Ectodermal cell (in vitro differentiated cells): ENCODE measurements around the gene PTPRN2.

Source experiments
- H3K27ac ChIP-seq: 2 replicates; pipeline ENCODE4 v1.7.0; 2013; ENCODE audit warnings: mild to moderate bottlenecking, low read depth, low read length; ENCODE audit not compliant: insufficient read depth, poor library complexity, severe bottlenecking
- H3K27me3 ChIP-seq: 2 replicates; pipeline ENCODE4 v1.7.0; 2013; ENCODE audit warnings: mild to moderate bottlenecking, low read length; ENCODE audit not compliant: insufficient read depth, control insufficient read depth, poor library complexity, severe bottlenecking
- H3K36me3 ChIP-seq: one replicate; pipeline ENCODE4 v1.7.0; 2013; ENCODE audit warnings: low read length; ENCODE audit not compliant: control insufficient read depth, insufficient read depth
- H3K4me1 ChIP-seq: one replicate; pipeline ENCODE4 v1.7.0; 2013; ENCODE audit warnings: low read length; ENCODE audit not compliant: control insufficient read depth, insufficient read depth
- H3K4me3 ChIP-seq: 2 replicates; pipeline ENCODE4 v1.7.0; 2013; ENCODE audit warnings: low read depth, low read length, control low read depth; ENCODE audit not compliant: insufficient read depth
- H3K9me3 ChIP-seq: 2 replicates; pipeline ENCODE4 v1.7.0; 2013; ENCODE audit warnings: mild to moderate bottlenecking, low read length, moderate library complexity; ENCODE audit not compliant: control insufficient read depth
- WGBS, 2 experiments: methylation state at CpG; one replicate each; pipeline ENCODE4 v1.1.7; 2013; ENCODE audit warnings: missing lambda C conversion rate in 2 of 2; 5-methylcytosine and 5-hydroxymethylcytosine counted together

The PTPRN2 gene

DNA sequence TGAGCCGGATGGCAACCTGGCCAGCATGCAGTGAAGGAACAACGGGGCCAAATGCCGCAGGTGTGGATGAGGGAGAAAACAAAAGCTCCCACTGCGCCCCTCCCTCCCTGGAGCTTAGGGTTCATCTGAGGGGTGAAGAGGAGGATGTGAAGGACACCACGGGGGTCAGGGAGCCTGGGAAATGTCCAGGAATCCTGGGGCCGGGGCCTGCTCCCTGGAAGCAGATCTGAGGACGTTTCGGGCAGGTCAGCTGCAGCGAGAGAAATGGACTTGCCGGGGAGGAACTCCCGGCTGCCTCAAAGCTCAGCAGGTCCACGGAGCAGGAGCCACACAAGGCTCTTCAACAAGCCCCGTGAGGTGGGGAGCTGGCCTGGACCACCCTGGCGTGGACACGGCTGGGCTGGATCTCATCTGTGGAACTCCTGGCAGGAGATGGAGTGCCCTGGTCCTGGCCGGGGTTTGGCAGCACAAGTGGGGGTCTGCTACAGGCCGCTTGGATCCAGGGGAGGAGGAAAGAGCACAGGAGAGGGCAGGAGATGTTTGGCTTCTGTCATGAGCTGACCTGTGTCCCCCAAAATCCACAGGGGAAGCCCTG, 585.0 kb downstream of the PTPRN2 start:
- no peaks in the 10 kb centered on the region for H3K9me3 ChIP-seq
- H3K27ac ChIP-seq, result no peak overlapping the region
- H3K36me3 ChIP-seq, result no peaks in the 10 kb centered on the region
- no peaks in the 10 kb centered on the region for H3K27me3 ChIP-seq
- 88 to 90% methylated on average over 17 of the region's 17 CpGs for WGBS, 2 experiments
- H3K4me1 ChIP-seq, result no peaks in the 10 kb centered on the region
- H3K4me3 ChIP-seq, result no peak overlapping the region

DNA sequence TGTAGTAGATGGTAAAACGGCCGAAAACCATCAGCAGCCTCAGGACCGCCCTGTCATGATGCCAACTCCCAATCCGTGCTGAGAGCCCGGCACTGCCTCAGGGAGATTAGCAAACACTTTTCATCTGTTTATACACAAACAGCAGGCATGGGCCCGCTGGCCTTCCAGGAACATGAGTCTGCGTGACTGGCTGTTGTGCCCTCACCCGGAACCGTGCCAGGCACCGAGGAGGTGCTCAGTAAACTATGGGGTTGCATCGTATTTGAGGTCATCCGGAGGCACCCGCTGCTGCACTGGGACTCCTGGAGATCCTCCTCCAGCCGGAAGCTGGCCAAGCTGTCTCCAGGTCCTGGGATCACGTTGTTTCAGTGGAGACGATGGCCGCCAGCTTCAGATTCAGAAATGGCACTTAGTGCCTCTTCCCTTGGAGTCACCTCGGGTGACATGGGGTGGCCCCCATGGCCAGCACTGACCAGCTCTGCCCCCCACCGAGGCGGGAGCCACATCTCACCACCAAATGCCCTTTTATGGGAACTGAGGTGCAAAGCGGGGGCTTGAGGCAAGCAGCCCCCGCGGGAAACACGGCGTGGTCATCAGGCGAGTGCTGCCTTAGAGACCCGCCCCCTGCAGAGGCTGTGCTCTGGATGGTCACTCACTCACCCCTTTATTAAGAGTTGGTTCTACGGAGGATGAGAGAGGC, 585.9 kb downstream of the PTPRN2 start:
- no peaks in the 10 kb centered on the region for H3K4me1 ChIP-seq
- H3K9me3 ChIP-seq, result no peaks in the 10 kb centered on the region
- no peaks in the 10 kb centered on the region for H3K27me3 ChIP-seq
- H3K36me3 ChIP-seq, result no peaks in the 10 kb centered on the region
- no peak overlapping the region for H3K4me3 ChIP-seq
- 90% methylated on average over 28 of the region's 28 CpGs for WGBS, 2 experiments
- H3K27ac ChIP-seq, result no peak overlapping the region

DNA sequence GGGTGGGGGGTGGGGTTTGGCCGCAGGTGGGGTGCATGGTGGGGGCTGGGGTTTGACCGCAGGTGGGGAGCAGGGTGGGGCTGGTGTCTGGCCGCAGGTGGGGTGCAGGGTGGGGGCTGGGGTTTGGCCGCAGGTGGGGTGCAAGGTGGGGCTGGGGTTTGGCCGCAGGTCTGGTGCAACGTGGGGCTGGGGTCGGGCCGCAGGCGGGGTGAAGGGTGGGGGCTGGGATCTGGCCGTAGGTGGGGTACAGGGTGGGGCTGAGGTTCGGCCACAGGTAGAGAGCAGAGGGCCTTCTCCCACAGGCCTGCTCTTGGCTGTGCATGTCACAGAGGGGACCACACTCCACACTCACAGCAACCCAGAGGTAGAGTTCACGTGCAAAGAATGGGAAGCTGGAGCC, 586.6 kb downstream of the PTPRN2 start:
- Histone ChIP-seq H3K27ac (no peak overlapping the region), H3K9me3 (peaks cover 1% of the 10 kb centered on the region)
- 80 to 83% methylated on average over 9 to 10 of the region's 12 CpGs for WGBS, 2 experiments

DNA sequence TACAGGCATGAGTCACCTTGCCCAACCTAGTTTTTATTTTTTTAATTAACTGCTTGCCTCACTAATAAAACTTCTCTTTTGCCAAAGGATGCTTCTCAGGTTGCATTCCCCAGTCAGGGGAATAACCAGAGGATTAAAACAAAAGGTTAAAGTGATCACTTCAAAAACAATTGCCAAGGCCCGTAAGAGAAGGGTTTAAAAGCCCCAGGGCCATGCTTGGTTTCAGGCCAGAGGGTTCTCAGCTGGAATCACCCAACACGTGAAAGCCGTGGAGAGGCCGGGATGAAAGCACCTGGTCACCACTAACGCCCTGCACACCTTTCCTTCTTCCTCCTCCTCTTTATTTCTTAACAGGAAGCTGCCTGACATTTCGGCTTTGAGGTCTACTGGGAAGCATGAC, 587.5 kb downstream of the PTPRN2 start:
- no peak overlapping the region for H3K4me3 ChIP-seq
- H3K9me3 ChIP-seq, result peaks cover 6% of the 10 kb centered on the region
- H3K27me3 ChIP-seq, result no peaks in the 10 kb centered on the region
- no peaks in the 10 kb centered on the region for H3K4me1 ChIP-seq
- no peak overlapping the region for H3K27ac ChIP-seq
- 84% methylated on average over 6 of the region's 6 CpGs for WGBS, 2 experiments
- no peaks in the 10 kb centered on the region for H3K36me3 ChIP-seq

More for the DNA sequence above, 586.6 kb downstream of the PTPRN2 start:
- no peaks in the 10 kb centered on the region for H3K36me3 ChIP-seq
- H3K4me1 ChIP-seq, result no peaks in the 10 kb centered on the region
- no peaks in the 10 kb centered on the region for H3K27me3 ChIP-seq
- no peak overlapping the region for H3K4me3 ChIP-seq

DNA sequence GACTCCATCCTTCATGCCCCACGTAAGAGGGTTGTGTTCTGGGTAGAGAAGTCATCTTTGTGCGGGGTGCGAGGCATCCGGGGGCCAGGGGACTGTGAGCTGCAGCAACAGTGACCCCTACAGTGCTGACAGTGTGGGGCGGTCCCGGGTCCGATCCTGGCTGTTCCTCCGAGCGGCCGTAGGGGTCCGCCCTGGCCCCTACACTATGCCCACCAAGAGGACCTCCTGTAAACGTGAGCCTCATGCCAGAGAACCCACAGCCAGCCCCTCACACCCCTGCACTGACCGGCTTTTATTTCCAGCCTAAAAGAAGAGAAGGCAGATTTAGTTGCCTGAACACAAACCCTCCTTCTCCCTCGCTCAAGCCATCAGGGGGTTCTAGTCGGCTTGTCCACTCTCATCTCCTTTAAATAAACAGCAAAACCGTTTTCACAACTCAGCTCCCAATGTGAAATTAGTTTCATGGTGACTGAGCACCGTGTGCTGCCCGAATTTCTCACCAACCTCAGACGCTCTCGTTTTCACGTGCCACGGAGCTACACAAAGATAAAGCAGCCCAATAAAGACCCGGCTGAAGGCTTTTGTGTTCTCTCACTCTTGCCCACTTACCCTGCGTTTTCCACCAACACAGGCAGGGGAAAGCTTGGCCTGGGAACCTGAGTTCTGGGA, 588.6 kb downstream of the PTPRN2 start:
- no peaks in the 10 kb centered on the region for H3K27me3 ChIP-seq
- no peak overlapping the region for H3K4me3 ChIP-seq
- H3K9me3 ChIP-seq, result peaks cover 6% of the 10 kb centered on the region
- no peaks in the 10 kb centered on the region for H3K36me3 ChIP-seq
- H3K4me1 ChIP-seq, result no peaks in the 10 kb centered on the region
- 76 to 78% methylated on average over 24 of the region's 24 CpGs for WGBS, 2 experiments
- H3K27ac ChIP-seq, result no peak overlapping the region

DNA sequence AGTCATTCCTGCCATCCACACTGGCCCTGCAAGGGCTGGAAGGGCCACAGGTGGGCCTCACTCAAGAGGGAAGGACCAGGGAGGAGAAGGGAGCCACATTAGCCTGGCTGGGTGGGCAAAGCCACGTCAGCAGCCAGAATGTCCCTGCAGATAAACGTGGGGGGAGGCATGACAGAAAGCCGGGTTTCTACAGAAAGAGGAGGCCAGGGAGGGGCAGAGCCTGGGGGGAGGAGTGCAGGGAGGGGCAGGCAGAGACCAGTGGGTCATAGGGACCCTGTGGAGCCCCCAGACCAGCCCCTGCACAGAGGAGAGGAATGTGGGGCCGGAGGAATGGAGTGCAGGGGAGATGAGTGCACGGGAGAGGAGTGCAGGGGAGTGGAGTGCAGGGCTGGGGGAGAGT, 590.2 kb downstream of the PTPRN2 start:
- no peak overlapping the region for H3K4me3 ChIP-seq
- H3K36me3 ChIP-seq, result no peaks in the 10 kb centered on the region
- no peaks in the 10 kb centered on the region for H3K27me3 ChIP-seq
- no peak overlapping the region for H3K27ac ChIP-seq
- peaks cover 6% of the 10 kb centered on the region for H3K9me3 ChIP-seq
- no peaks in the 10 kb centered on the region for H3K4me1 ChIP-seq
- 64 to 70% methylated on average over 5 of the region's 5 CpGs for WGBS, 2 experiments

DNA sequence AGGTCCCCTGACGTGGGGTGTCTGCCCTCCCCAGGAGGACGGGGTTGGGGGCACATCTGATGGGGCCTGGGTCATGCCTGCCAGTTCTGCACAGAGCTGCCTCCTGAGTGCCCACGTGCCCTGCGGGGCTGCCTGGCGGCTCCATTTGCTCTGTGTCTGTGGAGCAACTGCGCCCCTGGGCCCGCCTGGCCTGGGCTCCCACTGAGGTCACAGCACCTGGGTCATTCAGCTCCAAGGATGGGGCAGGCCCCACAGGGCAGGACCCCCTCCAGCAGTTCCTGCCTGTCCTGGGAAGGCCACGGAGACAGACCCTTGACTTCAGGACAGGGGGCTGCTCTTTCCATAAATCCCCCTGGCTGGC, 590.6 kb downstream of the PTPRN2 start:
- Histone ChIP-seq H3K27me3 (no peaks in the 10 kb centered on the region), H3K4me1 (no peaks in the 10 kb centered on the region), H3K4me3 (no peak overlapping the region), H3K27ac (no peak overlapping the region), H3K36me3 (no peaks in the 10 kb centered on the region), H3K9me3 (peaks cover 6% of the 10 kb centered on the region)
- WGBS, 2 experiments, result 81 to 85% methylated on average over 8 of the region's 8 CpGs

DNA sequence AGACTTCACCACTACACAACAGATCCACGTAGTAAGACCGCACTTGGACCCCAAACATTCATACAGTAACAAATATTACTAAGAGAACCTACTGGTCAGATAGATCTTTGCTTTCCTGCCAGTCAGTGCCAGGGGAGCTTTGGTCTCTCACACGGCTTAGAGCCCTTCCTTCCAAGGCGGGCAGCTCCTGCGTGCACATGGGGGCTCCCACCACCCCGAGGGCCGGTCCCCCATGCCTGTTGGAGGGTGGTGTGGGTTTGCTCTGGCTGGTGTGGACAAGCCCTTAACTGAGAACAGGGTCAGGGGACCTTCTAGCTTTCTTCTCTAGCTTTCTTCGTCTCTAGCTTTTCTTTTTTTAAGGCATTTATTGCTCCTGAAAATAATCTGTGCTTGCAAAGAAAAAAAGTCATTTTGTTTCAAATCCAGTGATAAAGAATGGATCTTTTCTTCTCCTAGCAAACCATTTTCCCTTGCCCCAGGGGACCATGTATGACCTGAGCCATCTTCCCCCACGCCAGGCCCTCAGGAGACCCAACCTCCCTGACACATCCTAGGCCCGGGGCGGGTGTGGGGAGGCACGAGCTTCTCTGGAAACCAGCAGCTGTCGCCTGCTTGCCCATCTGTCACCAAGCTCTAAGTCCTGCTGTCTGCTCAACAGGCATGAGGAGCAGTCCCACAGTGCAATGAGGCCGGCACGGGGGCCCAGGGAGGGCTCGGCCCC, 591.1 kb downstream of the PTPRN2 start:
- 87% methylated on average over 16 of the region's 16 CpGs for WGBS, 2 experiments

DNA sequence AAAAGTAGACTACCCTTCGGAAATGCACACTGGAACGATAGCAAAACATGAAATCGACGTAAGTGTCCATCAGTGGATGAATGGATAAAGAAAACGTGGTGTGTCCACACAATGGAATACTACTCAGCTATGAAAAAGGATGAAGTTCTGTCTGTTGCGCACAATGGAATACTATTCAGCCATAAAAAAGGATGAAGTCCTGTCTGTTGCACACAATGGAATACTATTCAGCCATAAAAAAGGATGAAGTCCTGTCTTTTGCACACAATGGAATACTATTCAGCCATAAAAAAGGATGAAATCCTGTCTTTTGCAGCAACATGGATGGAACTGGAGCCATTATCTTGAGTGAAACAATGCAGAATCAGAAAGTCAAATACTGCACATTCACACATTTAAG, 591.8 kb downstream of the PTPRN2 start:
- Histone ChIP-seq H3K4me3 (no peak overlapping the region), H3K27ac (no peak overlapping the region), H3K36me3 (no peaks in the 10 kb centered on the region), H3K9me3 (peaks cover 6% of the 10 kb centered on the region), H3K4me1 (no peaks in the 10 kb centered on the region), H3K27me3 (no peaks in the 10 kb centered on the region)
- 87 to 88% methylated on average over 6 of the region's 6 CpGs for WGBS, 2 experiments

More for the DNA sequence above, 591.1 kb downstream of the PTPRN2 start:
- H3K27ac ChIP-seq, result no peak overlapping the region
- H3K4me1 ChIP-seq, result no peaks in the 10 kb centered on the region
- H3K27me3 ChIP-seq, result no peaks in the 10 kb centered on the region
- no peaks in the 10 kb centered on the region for H3K36me3 ChIP-seq
- H3K9me3 ChIP-seq, result peaks cover 6% of the 10 kb centered on the region
- H3K4me3 ChIP-seq, result no peak overlapping the region

DNA sequence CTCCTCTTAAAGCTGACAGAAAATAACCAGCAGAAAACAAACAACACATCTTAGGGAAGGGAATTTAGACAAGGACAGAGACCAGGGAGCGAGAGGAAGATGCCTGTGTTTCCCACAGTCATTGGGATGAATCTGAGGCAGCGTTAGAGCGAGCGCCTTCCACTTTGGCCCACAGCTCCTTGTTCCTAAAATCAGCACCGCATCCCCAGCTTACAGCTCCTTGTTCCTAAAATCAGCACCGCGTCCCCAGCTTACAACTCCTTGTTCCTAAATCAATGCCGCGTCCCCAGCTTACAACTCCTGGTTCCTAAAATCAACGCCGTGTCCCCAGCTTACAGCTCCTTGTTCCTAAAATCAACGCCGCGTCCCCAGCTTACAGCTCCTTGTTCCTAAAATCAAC, 593.3 kb downstream of the PTPRN2 start:
- H3K4me1 ChIP-seq, result no peaks in the 10 kb centered on the region

More for the DNA sequence above, 593.3 kb downstream of the PTPRN2 start:
- Histone ChIP-seq H3K9me3 (peaks cover 6% of the 10 kb centered on the region), H3K4me3 (no peak overlapping the region), H3K36me3 (no peaks in the 10 kb centered on the region), H3K27me3 (no peaks in the 10 kb centered on the region), H3K27ac (no peak overlapping the region)
- 85 to 88% methylated on average over 14 of the region's 14 CpGs for WGBS, 2 experiments
